Measurements from ENCODE around the gene LAPTM5.
"Not testable (repeated sequence)": the region's sequence is repeated elsewhere in the genome, so short reads cannot be mapped to it uniquely, and the experiment has no call there.

Gene LAPTM5

DNA sequence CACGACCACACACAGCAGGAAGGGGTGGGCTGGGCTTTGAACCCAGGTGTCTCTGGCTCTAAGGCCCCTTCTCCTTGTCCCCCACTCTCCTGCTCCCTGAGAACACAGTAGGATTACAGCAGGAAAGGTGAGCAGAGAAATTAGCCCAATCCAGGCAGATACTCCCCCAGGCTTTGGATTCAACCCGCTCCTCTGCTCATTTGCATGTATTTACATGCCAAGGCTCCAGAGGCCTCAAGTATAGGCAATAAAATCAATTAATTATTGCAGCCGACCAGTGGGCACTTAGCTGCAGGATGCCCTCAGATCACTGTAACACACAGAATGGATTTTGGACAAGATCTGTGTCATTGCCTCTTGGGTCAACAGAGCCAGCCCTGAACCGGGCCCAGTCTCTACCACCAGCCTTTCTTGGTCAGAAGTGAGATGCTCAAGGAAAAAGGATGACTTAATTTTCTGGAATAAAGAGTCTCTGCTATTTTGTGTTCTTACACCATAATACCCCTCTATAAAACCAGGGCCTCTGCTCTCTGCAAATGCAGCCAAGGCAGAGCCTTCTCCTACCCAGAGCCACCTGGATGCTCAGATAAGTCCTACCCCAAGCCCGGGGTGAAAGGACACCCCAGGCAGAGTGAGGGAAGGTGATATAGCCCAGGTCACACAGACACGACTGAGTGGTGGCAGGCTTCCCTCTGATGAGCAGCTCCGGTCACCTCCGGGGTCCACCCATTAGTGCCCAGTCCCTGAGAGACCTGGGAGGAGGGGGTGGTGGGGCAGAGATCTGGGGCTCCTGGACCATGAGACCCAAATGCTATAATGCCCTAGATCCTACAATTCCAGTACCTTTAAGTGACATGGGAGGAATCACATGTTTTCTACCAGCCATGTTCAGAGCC is 63.0 kb downstream of the LAPTM5 start:
- DNase-seq (ENCODE audit: low read depth in 2 of 2): no peak

DNA sequence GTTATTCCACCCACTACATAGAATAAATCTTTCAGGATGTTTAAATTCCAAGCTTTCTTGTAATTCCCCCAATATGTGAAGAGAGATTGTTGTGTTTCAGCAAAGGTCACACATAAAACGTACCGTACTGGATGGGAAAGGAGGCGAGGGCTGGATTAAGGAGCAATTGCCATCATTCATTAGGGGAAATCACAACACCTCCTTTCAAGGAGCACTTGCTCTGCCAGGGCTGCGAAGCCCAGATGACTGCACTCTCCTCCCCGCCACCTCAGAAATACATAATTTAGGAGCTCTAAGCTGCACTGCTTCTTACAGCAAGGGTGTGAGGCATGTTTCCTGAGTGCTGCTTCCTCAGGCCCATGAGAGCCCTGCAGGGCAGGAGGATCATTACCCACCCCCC is 63.8 kb downstream of the LAPTM5 start:
- DNase-seq (ENCODE audit: low read depth in 2 of 2): no peak

- no peak for DNase-seq (ENCODE audit: low read depth in 2 of 2)
Measured at GRCh38 chr1:30693366-30693765, 64.2 kb downstream of the LAPTM5 start.

DNA sequence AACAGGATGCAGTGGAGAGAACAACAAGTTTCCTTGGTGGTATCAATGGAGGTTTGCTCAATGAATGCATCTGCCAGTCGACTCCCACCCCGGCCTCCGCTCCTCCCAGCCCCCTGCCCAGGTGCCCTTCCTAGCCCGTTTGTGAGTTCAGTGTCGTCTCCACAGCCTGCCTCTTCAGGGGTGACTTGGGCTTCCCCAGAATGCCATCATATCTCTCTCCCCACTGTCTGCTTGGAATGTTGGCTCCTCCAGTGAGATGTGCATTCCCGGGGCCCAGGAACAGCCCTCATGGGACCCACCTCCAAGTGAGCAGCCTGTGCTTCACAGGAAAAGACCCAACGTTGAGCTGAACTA is 64.6 kb downstream of the LAPTM5 start:
- no peak for DNase-seq (ENCODE audit: low read depth in 2 of 2)

GRCh38 chr1:30692201-30692947 is 65.2 kb downstream of the LAPTM5 start:
- DNase-seq (ENCODE audit: low read depth in 2 of 2): no peak

- no peak for DNase-seq (ENCODE audit: low read depth in 2 of 2)
Measured at GRCh38 chr1:30691480-30691879, 66.1 kb downstream of the LAPTM5 start.

- no peak for DNase-seq (ENCODE audit: low read depth in 2 of 2)
Measured at GRCh38 chr1:30689901-30690645, 67.5 kb downstream of the LAPTM5 start.

DNA sequence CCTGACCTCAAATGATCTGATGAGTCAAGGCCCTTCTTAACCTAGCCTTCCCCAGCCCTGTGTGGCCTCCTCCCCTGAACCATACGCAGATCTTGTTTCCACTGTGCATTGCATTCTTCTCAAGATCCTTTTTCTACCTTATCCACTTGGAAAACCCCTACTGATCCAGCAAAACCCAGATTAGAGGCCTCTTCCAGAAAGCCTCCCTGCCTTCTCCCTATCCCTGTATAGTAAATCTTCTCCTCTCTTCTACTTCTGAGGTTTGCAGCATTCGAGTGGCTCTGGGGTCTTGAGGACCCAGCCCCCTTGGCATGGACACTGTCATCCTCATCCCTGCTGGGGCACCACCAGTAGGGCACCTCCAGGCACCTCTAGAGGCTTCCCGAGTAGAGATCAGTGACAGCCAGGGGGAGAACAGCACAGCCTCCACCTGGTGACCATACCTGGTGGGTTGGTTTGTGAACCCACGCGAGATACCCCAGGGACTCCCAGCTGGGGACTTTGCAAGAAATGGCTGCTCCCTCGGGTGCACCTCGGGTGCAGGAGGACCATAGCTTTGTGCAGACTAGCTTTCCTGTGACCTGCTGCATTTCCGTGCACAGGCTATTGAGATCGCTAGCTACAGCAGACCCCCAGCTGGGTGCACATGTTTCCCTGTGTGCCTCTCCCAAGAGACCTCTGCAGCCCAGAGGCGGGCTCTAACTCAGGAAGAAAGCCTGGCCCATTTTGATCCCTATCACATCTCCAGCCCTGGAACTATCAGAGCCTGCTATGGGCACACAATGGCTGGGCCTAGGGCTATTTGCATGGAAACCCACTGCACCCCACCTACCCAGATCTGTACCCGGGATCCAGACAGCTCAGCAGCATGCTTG is 68.4 kb downstream of the LAPTM5 start:
- DNase-seq (ENCODE audit: low read depth in 2 of 2): no peak

- not testable (repeated sequence) for DNase-seq (ENCODE audit: low read depth in 2 of 2)
Measured at GRCh38 chr1:30688516-30688915, 69.1 kb downstream of the LAPTM5 start.

- no peak for DNase-seq (ENCODE audit: low read depth in 2 of 2)
Measured at GRCh38 chr1:30687886-30688285, 69.7 kb downstream of the LAPTM5 start.

- DNase-seq (ENCODE audit: low read depth in 2 of 2): no peak
Measured at GRCh38 chr1:30686236-30686935, 71.2 kb downstream of the LAPTM5 start.

GRCh38 chr1:30685796-30686165 is 71.8 kb downstream of the LAPTM5 start:
- DNase-seq (ENCODE audit: low read depth in 2 of 2): no peak

- peak in 1 of 2 donors; percentile 1 for DNase-seq (ENCODE audit: low read depth in 2 of 2)
Measured at GRCh38 chr1:30684881-30685795, 72.4 kb downstream of the LAPTM5 start.

DNA sequence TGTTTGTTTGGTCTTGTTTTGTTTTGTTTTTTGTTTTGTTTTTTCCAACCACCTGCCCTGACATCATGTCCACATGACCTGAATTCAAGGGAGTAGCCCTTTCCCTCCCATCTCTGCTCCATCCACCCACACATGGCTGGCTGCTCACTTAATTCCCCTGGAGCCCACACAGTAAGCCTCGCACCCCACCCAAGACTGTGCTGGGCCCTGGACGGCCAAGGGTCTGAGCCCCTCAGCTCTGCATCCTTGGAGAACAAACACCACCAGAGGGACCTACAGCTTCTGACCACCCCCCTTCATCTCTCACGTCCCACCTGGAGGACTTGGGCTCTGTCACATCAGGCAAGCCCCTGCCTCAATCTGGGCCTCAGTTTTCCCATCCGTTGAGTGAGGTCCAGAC is 73.3 kb downstream of the LAPTM5 start:
- no peak for DNase-seq (ENCODE audit: low read depth in 2 of 2)

- no peak for DNase-seq (ENCODE audit: low read depth in 2 of 2)
Measured at GRCh38 chr1:30683699-30684098, 73.9 kb downstream of the LAPTM5 start.

Measured in activated CD8-positive, alpha-beta memory T cell treated with anti-CD3 and anti-CD28 coated beads for 4 hours (primary cell).